Psoas muscle (tissue), 8 donors: Measurements from ENCODE around the gene HOXC6. TPM values are rescaled to one million over a fixed set of nuclear protein-coding genes. Genes with fewer than 3 reads are reported as not detected.

Source experiments
- ATAC-seq, 4 donors: fragments of 200-7000 bp; cut with Tn5 transposase; one replicate each; pipeline ENCODE4 v1.9.1; 2020; ENCODE audit warnings: moderate library complexity in 3 of 4, mild to moderate bottlenecking in 2 of 4
- DNase-seq, 2 donors: peaks; one replicate each; pipeline ENCODE4 v3.0.0-alpha.2; 2020
- H3K27ac ChIP-seq: fragments of 200-600 bp; one replicate; pipeline ENCODE4 v1.8.0; 2022
- H3K27me3 ChIP-seq, 3 donors: fragments of 200-600 bp in 1 of 3; one replicate each; pipeline versions ENCODE4 v1.6.1 to v1.8.0; 2013 to 2022; ENCODE audit warnings: low read length in 2 of 3, mild to moderate bottlenecking in 2 of 3, moderate library complexity in 1 of 3; ENCODE audit not compliant: insufficient read depth in 3 of 3
- H3K36me3 ChIP-seq, 2 donors: fragments of 200-600 bp in 1 of 2; one replicate each; pipeline versions ENCODE4 v1.6.1 to v1.8.0; 2013 to 2022; ENCODE audit warnings: low read depth in 1 of 2, mild to moderate bottlenecking in 1 of 2, moderate library complexity in 1 of 2; ENCODE audit not compliant: insufficient read depth in 1 of 2
- H3K4me1 ChIP-seq: fragments of 200-600 bp; one replicate; pipeline ENCODE4 v1.8.0; 2022
- H3K4me3 ChIP-seq: fragments of 200-600 bp; one replicate; pipeline ENCODE4 v1.8.0; 2022; ENCODE audit warnings: mild to moderate bottlenecking
- H3K9me3 ChIP-seq: fragments of 200-600 bp; one replicate; pipeline ENCODE4 v1.8.0; 2022
- CTCF ChIP-seq: fragments of 200-600 bp; IDR thresholded peaks from one replicate; pipeline ENCODE4 v1.8.0; 2022; ENCODE audit warnings: antibody characterized with exemption
- WGBS, 3 donors: extraction: QIAGEN DNeasy Blood & Tissue Kit; methylation state at CpG; one replicate each; pipeline versions ENCODE4 v1.1.6 to v1.1.7; 2013; 5-methylcytosine and 5-hydroxymethylcytosine counted together
- intact Hi-C, 2 donors: fragments of 100-400 bp; cut with DNase I; formaldehyde crosslinking; loops; one replicate each; pipeline versions ENCODE4 v1.11.0 to v1.14.2; 2022
- polyA plus RNA-seq, 3 donors: library from polyadenylated mRNA; stranded (reverse); fragments of 200-250 nt; gene quantifications; one replicate each; pipeline ENCODE4 v1.2.3, GENCODE V29; 2013
- total RNA-seq, 4 donors: library from RNA; stranded (reverse); fragmentation: NEBNext Ultra II Directional in 2 of 4; extraction: Animal tissue kit (Norgen Biotek cat#: 25700) in 2 of 4; gene quantifications; one replicate each; pipeline versions ENCODE4 v1.2.1 to v1.2.4, GENCODE V29; 2021 to 2023
- donor health status: healthy with polysubstance abuse.
- donor health status: DM: no; HTN: no; CAD: no; lungs with moderate emphysema.
- donor health status: Bipolar disorder and iron deficiency.
- donor health status: healthy.
- donor health status: DM: yes; HTN: yes; CAD: no.
- donor health status: DM: no; HTN: no; CAD: no.
- donor health status: DM: no; HTN: no; CAD: no.
- donor health status: DM: yes; HTN: yes; CAD: no.

Gene HOXC6
- total and polyA plus RNA-seq, 7 donors = 2.2 to 23.6 (median 7.6) TPM

GRCh38 chr12:54016051-54016450 lies 12.2 kb upstream of the HOXC6 start:
- peak overlapping the region; percentile 77 for H3K4me3 ChIP-seq
- peak overlapping the region; percentile 99 for H3K27ac ChIP-seq
- peaks cover 31% of the 10 kb centered on the region for H3K4me1 ChIP-seq
- DNase-seq (peak in 1 of 2 donors; percentile 5), ATAC-seq (no peak)
- H3K9me3 ChIP-seq = no peaks in the 10 kb centered on the region
- H3K36me3 ChIP-seq = no peaks in the 10 kb centered on the region
- intact Hi-C loops = no loop called here
- TF ChIP-seq CTCF = no peak
- H3K27me3 ChIP-seq = peaks cover 0 to 9% (median 1%) of the 10 kb centered on the region in 3 donors
- 45 to 50% (median 49%) methylated on average over 3 of the region's 3 CpGs for WGBS, 3 donors

GRCh38 chr12:54016478-54016964 lies 11.7 kb upstream of the HOXC6 start:
- TF ChIP-seq CTCF = no peak
- Histone ChIP-seq H3K9me3 (no peaks in the 10 kb centered on the region), H3K4me1 (peaks cover 33% of the 10 kb centered on the region), H3K4me3 (peak overlapping the region; percentile 77), H3K36me3 (no peaks in the 10 kb centered on the region), H3K27me3 (peaks cover 0 to 9% (median 1%) of the 10 kb centered on the region in 3 donors), H3K27ac (peak overlapping the region; percentile 99)
- intact Hi-C loops = no loop called here
- 5 to 9% (median 7%) methylated on average over 25 of the region's 25 CpGs for WGBS, 3 donors
- ATAC-seq (no peak), DNase-seq (peak in 1 of 2 donors; percentile 51)

- peak; percentile 63 to 75 (median 70) for ATAC-seq
- Histone ChIP-seq H3K4me3 (peak overlapping the region; percentile 77), H3K27ac (peak overlapping the region; percentile 99), H3K27me3 (peaks cover 0 to 9% (median 1%) of the 10 kb centered on the region in 3 donors), H3K4me1 (peaks cover 39% of the 10 kb centered on the region), H3K9me3 (no peaks in the 10 kb centered on the region), H3K36me3 (no peaks in the 10 kb centered on the region)
- intact Hi-C loops = no loop called here
- DNase-seq = peak; percentile 76 to 86
- WGBS, 3 donors = 0 to 1% (median 0%) methylated on average over 23 to 24 of the region's 24 CpGs
- TF ChIP-seq CTCF = peak; percentile 11
These were observed 11.0 kb upstream of the HOXC6 start for GRCh38 chr12:54017027-54017788.

- peak overlapping the region; percentile 77 for H3K4me3 ChIP-seq
- DNase-seq (peak; percentile 88 to 96), ATAC-seq (peak; percentile 71 to 81 (median 72))
- peaks cover 0 to 9% (median 1%) of the 10 kb centered on the region in 3 donors for H3K27me3 ChIP-seq
- no peaks in the 10 kb centered on the region for H3K36me3 ChIP-seq
- TF ChIP-seq CTCF = no peak
- H3K27ac ChIP-seq = peak overlapping the region; percentile 99
- intact Hi-C loops = no loop called here
- H3K9me3 ChIP-seq = no peaks in the 10 kb centered on the region
- H3K4me1 ChIP-seq = peaks cover 46% of the 10 kb centered on the region
- 0 to 1% (median 1%) methylated on average over 28 to 34 of the region's 34 CpGs for WGBS, 3 donors
These were observed 10.3 kb upstream of the HOXC6 start for GRCh38 chr12:54017878-54018467.
